ENCODE results near the gene GOLGA5. TPM values are rescaled to one million over a fixed set of nuclear protein-coding genes. Genes with fewer than 3 reads are reported as not detected.
"Not testable (repeated sequence)": the region's sequence is repeated elsewhere in the genome, so short reads cannot be mapped to it uniquely, and the experiment has no call there.

Gene GOLGA5
- total and polyA plus RNA-seq, 2 of the 8 experiments (the other 6 are each of a cell fraction or from before 2014, with no cell fraction given), result 13.0 to 25.4 TPM

DNA sequence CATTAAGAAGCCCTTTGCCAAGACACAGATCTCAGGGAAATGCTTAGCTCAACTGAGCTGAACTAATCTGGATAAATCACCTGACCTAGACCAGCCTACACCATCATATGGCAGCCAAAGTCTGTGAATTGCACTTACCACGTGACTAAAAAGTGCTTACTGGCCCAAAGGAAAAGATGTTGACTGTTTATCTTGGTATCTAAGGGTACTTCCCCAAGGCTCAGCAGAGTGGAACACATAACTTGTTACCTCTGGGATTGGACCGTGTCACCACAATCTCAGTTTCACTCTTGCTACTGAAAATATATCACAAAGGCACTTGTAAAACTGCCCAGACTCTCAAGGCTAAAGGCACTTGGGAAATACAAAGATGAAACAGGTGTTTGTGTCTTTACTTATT lies 18.8 kb upstream of the GOLGA5 start:
- H3K4me2 ChIP-seq (ENCODE audit: insufficient read depth in 1 of 2, low read depth in 2 of 2, low read length in 2 of 2); H3K23me2 ChIP-seq (ENCODE audit: low read depth, low read length); H2AK5ac ChIP-seq (ENCODE audit: low read depth, low read length); H3K9ac ChIP-seq (replicated peaks in 1 of 4; ENCODE audit: extremely low read depth in 1 of 4, low read depth in 3 of 4, low read length in 3 of 4); H2BK12ac ChIP-seq (ENCODE audit: low read depth, low read length); H3K79me1 ChIP-seq (ENCODE audit: low read depth, low read length); FAIRE-seq; H3K23ac ChIP-seq (ENCODE audit: insufficient read length); H3K4me1 ChIP-seq (replicated peaks in 1 of 4; ENCODE audit: control insufficient read depth in 3 of 4, insufficient read depth in 4 of 4, low read length in 3 of 4); H4K91ac ChIP-seq (replicated peaks; ENCODE audit: insufficient read length, low read length); H3K79me2 ChIP-seq (ENCODE audit: control insufficient read depth in 1 of 2, insufficient read depth in 2 of 2, low read length in 2 of 2); H2BK15ac ChIP-seq (ENCODE audit: low read length); H3K14ac ChIP-seq (ENCODE audit: insufficient read length); H2BK120ac ChIP-seq (replicated peaks; ENCODE audit: low read depth, low read length); H2BK5ac ChIP-seq (ENCODE audit: low read depth, low read length); H3K18ac ChIP-seq (ENCODE audit: extremely low read depth, low read length); H4K5ac ChIP-seq (ENCODE audit: insufficient read length, low read depth, low read length); H2AFZ ChIP-seq (ENCODE audit: low read length); H2BK20ac ChIP-seq (ENCODE audit: low read length); DNase-seq (ENCODE audit: low read depth in 1 of 2, low spot score in 2 of 2); H3K4me3 ChIP-seq (ENCODE audit: extremely low read depth in 1 of 4, insufficient read depth in 2 of 4, low read depth in 3 of 4, low read length in 4 of 4); H3K9me3 ChIP-seq (ENCODE audit: insufficient read depth in 2 of 2, low read depth in 1 of 2, low read length in 1 of 2); H4K8ac ChIP-seq (ENCODE audit: extremely low read depth, insufficient read depth, low read length); H3K27me3 ChIP-seq (replicated peaks in 1 of 4; ENCODE audit: control insufficient read depth in 3 of 4, extremely low read depth in 1 of 4, insufficient read depth in 3 of 4, low read length in 3 of 4); H3K27ac ChIP-seq (ENCODE audit: low read depth, low read length); H4K20me1 ChIP-seq (replicated peaks in 1 of 2; ENCODE audit: control insufficient read depth in 1 of 2, insufficient read depth in 2 of 2, low read length in 2 of 2); H3K56ac ChIP-seq (replicated peaks; ENCODE audit: insufficient read length, low read depth, low read length); H3K36me3 ChIP-seq (ENCODE audit: control insufficient read depth in 2 of 4, insufficient read depth in 4 of 4, low read length in 3 of 4); H3K4ac ChIP-seq (replicated peaks; ENCODE audit: insufficient read length, low read depth, low read length): not testable (repeated sequence)
- CTCF ChIA-PET (ENCODE audit: partially characterized antibody), result interaction anchor here (1.7 kb wide), 1 partner anchor 10 kb away, joined by 3 read pairs; no protein-coding TSS in a partner anchor
- POLR2A ChIA-PET (ENCODE audit: partially characterized antibody), result interaction anchor here (1.5 kb wide), 1 partner anchor 27 kb away, joined by 3 read pairs; the partner anchor contains the start of gene LGMN
- WGBS, 2 experiments (ENCODE audit: extremely low coverage in 1 of 2, insufficient coverage in 1 of 2, insufficient read length in 1 of 2, insufficient replicate concordance in 2 of 2, low coverage in 1 of 2, low lambda C conversion rate in 2 of 2, missing lambda C conversion rate in 1 of 2), result 69% methylated on average over 2 of the region's 2 CpGs; no CpG with 5 or more reads in 1 of the 2 experiments
